Left lung (tissue), 10 donors: ENCODE data around the gene VCX3A. TPM values are rescaled to one million over a fixed set of nuclear protein-coding genes. Genes with fewer than 3 reads are reported as not detected.

Source experiments
- ATAC-seq: fragments of 200-7000 bp; cut with Tn5 transposase; one replicate; pipeline ENCODE4 v1.9.1; 2020; ENCODE audit warnings: moderate library complexity
- DNase-seq, 4 donors: peaks; one replicate each; pipeline ENCODE4 v3.0.0-alpha.2; 2013 to 2020
- H3K27ac ChIP-seq, 2 donors: fragments of 200-600 bp; sonication (generic) in 1 of 2; one replicate each; pipeline versions ENCODE4 v1.5.0 to v1.8.0; 2020 to 2021
- H3K27me3 ChIP-seq, 2 donors: fragments of 200-600 bp; sonication (generic) in 1 of 2; one replicate each; pipeline versions ENCODE4 v1.5.0 to v1.8.0; 2020 to 2021
- H3K36me3 ChIP-seq, 2 donors: fragments of 200-600 bp; sonication (generic) in 1 of 2; one replicate each; pipeline versions ENCODE4 v1.5.0 to v1.8.0; 2020 to 2021
- H3K4me1 ChIP-seq, 2 donors: fragments of 200-600 bp; one replicate each; pipeline ENCODE4 v1.8.0; 2021
- H3K4me3 ChIP-seq, 2 donors: fragments of 200-600 bp; sonication (generic) in 1 of 2; one replicate each; pipeline versions ENCODE4 v1.5.0 to v1.8.0; 2020 to 2021; ENCODE audit warnings: mild to moderate bottlenecking in 1 of 2
- H3K9me3 ChIP-seq, 2 donors: fragments of 200-600 bp; sonication (generic) in 1 of 2; one replicate each; pipeline versions ENCODE4 v1.5.0 to v1.8.0; 2020 to 2021
- intact Hi-C, 2 donors: fragments of 100-400 bp; cut with DNase I; formaldehyde crosslinking; loops; one replicate each; pipeline versions ENCODE4 v1.11.2 to v1.14.2; 2022
- polyA plus RNA-seq, 6 donors: library from polyadenylated mRNA; unstranded; fragments of 120-200 nt; gene quantifications; one replicate each; pipeline ENCODE4 v1.2.1, GENCODE V29; 2013; ENCODE audit not compliant: insufficient read length in 6 of 6
- total RNA-seq, 2 donors: library from RNA; stranded (reverse); fragmentation: NEBNext Ultra II Directional; extraction: Animal tissue kit (Norgen Biotek cat#: 25700); gene quantifications; one replicate each; pipeline ENCODE4 v1.2.1, GENCODE V29; 2021
- TF ChIP-seq, protein P1 (sequence below), 2 donors: fragments of 200-600 bp; sonication (generic) in 1 of 2; IDR thresholded peaks; one replicate each; pipeline versions ENCODE4 v1.5.0 to v1.8.0; 2021; ENCODE audit warnings: antibody characterized with exemption in 2 of 2
- donor health status: DM: no; HTN: yes; CAD: no.
- donor health status: DM: no; HTN: no; CAD: no.

The VCX3A gene
- total and polyA plus RNA-seq, 8 donors, result 0.27 TPM; not detected in 7

GRCh38 chrX:6545712-6546111 is 10.8 kb upstream of the VCX3A start:
- Histone ChIP-seq H3K9me3 (no peaks in the 10 kb centered on the region), H3K36me3 (no peaks in the 10 kb centered on the region), H3K4me3 (no peak overlapping the region), H3K27me3 (no peaks in the 10 kb centered on the region), H3K27ac (no peak overlapping the region), H3K4me1 (no peaks in the 10 kb centered on the region)
- DNase-seq (no peak), ATAC-seq (no peak)
- intact Hi-C loops, result no loop called here
- TF ChIP-seq, protein P1, sequence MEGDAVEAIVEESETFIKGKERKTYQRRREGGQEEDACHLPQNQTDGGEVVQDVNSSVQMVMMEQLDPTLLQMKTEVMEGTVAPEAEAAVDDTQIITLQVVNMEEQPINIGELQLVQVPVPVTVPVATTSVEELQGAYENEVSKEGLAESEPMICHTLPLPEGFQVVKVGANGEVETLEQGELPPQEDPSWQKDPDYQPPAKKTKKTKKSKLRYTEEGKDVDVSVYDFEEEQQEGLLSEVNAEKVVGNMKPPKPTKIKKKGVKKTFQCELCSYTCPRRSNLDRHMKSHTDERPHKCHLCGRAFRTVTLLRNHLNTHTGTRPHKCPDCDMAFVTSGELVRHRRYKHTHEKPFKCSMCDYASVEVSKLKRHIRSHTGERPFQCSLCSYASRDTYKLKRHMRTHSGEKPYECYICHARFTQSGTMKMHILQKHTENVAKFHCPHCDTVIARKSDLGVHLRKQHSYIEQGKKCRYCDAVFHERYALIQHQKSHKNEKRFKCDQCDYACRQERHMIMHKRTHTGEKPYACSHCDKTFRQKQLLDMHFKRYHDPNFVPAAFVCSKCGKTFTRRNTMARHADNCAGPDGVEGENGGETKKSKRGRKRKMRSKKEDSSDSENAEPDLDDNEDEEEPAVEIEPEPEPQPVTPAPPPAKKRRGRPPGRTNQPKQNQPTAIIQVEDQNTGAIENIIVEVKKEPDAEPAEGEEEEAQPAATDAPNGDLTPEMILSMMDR (IDR thresholded peaks at IDR 0.05), result no peak

GRCh38 chrX:6526564-6527136 is 8.3 kb downstream of the VCX3A start:
- no peaks in the 10 kb centered on the region for H3K4me1 ChIP-seq
- H3K9me3 ChIP-seq, result no peaks in the 10 kb centered on the region
- H3K27ac ChIP-seq, result no peak overlapping the region
- no peaks in the 10 kb centered on the region for H3K36me3 ChIP-seq
- DNase-seq (no peak), ATAC-seq (no peak)
- no peak overlapping the region for H3K4me3 ChIP-seq
- intact Hi-C loops, result no loop called here
- H3K27me3 ChIP-seq, result no peaks in the 10 kb centered on the region
- TF ChIP-seq, protein P1 (IDR thresholded peaks at IDR 0.05), result no peak

GRCh38 chrX:6517376-6517775 is 17.5 kb downstream of the VCX3A start:
- Histone ChIP-seq H3K4me3 (no peak overlapping the region), H3K9me3 (peaks cover 0 to 2% of the 10 kb centered on the region in 2 donors), H3K27ac (no peak overlapping the region), H3K27me3 (no peaks in the 10 kb centered on the region), H3K4me1 (no peaks in the 10 kb centered on the region), H3K36me3 (no peaks in the 10 kb centered on the region)
- ATAC-seq (no peak), DNase-seq (no peak)
- TF ChIP-seq, protein P1 (IDR thresholded peaks at IDR 0.05), result no peak
- intact Hi-C loops, result no loop called here

- Histone ChIP-seq H3K27me3 (no peaks in the 10 kb centered on the region), H3K9me3 (peaks cover 0 to 7% of the 10 kb centered on the region in 2 donors), H3K4me1 (no peaks in the 10 kb centered on the region), H3K4me3 (no peak overlapping the region), H3K27ac (no peak overlapping the region), H3K36me3 (no peaks in the 10 kb centered on the region)
- TF ChIP-seq, protein P1 (IDR thresholded peaks at IDR 0.05), result no peak
- ATAC-seq (no peak), DNase-seq (no peak)
- intact Hi-C loops, result no loop called here
These were observed 28.5 kb downstream of the VCX3A start for GRCh38 chrX:6506444-6506843.

DNA sequence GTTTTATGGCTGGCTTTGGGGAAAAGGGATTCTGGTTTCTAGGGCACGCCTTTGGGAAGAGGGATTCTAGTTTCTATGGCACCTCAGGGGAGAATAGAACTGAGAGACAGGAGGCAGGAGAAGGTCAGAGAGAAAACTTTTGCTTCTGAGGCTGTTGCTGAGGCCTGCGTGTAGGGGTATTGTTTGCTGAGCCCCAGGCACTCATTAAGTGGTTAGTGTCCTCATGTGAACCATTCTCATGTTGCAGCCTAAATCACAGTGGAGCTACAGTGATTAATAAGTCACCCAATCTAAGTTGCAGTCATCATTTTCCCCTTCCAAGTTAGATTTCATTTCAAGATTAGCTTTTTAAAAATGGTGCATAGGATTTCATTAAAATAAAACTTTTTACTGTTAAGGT is 29.0 kb downstream of the VCX3A start:
- TF ChIP-seq, protein P1 (IDR thresholded peaks at IDR 0.05), result no peak
- Histone ChIP-seq H3K9me3 (peaks cover 0 to 3% of the 10 kb centered on the region in 2 donors), H3K27ac (no peak overlapping the region), H3K4me1 (no peaks in the 10 kb centered on the region), H3K27me3 (no peaks in the 10 kb centered on the region), H3K36me3 (no peaks in the 10 kb centered on the region), H3K4me3 (no peak overlapping the region)
- no peak for DNase-seq
- ATAC-seq, result no peak
- intact Hi-C loops, result no loop called here
